Common myeloid progenitor, CD34-positive (primary cell): Measurements from ENCODE around the gene ELK3.

Source experiments
- CTCF ChIA-PET: fragments of 350-600 bp; sonication (Branson Sonifier 250); formaldehyde crosslinking; loops from one replicate; lab custom pipeline; 2021; ENCODE audit warnings: antibody characterized with exemption; lab: Charles Lee
- POLR2A ChIA-PET: fragments of 350-600 bp; sonication (Branson Sonifier 250); formaldehyde crosslinking; loops from one replicate; lab custom pipeline; 2021; ENCODE audit warnings: antibody characterized with exemption; lab: Charles Lee
- DNase-seq, 3 donors: peaks; one replicate each; pipeline versions ENCODE4 v3.0.0 to v3.0.0-alpha.2; 2013
- H3K27ac ChIP-seq, 2 experiments: 1 replicate in 1 of 2; 2 replicates in 1 of 2; pipeline ENCODE4 v1.7.0; 2013; ENCODE audit warnings: inconsistent platforms in 2 of 2, low read length in 2 of 2, mild to moderate bottlenecking in 2 of 2, low read depth in 1 of 2, moderate library complexity in 1 of 2; ENCODE audit not compliant: severe bottlenecking in 2 of 2, insufficient read depth in 1 of 2, poor library complexity in 1 of 2
- H3K27me3 ChIP-seq, 5 experiments: replicated peaks in 2 of 5; 1 replicate in 3 of 5; 2 replicates in 2 of 5; pipeline versions ENCODE4 v1.6.1 to v1.7.0; 2013; ENCODE audit warnings: low read length in 4 of 5, mild to moderate bottlenecking in 2 of 5, moderate library complexity in 2 of 5, inconsistent platforms in 1 of 5; ENCODE audit not compliant: insufficient read depth in 5 of 5, control insufficient read depth in 4 of 5
- H3K36me3 ChIP-seq, 4 experiments: 1 replicate in 2 of 4; 2 replicates in 2 of 4; pipeline versions ENCODE4 v1.6.1 to v1.7.0; 2013; ENCODE audit warnings: low read length in 3 of 4, control low read depth in 1 of 4, mild to moderate bottlenecking in 1 of 4; ENCODE audit not compliant: control insufficient read depth in 4 of 4, insufficient read depth in 4 of 4
- H3K4me1 ChIP-seq, 4 experiments: 1 replicate in 3 of 4; 2 replicates in 1 of 4; pipeline versions ENCODE4 v1.6.1 to v1.7.1; 2013; ENCODE audit warnings: low read length in 3 of 4, mild to moderate bottlenecking in 3 of 4, control low read depth in 1 of 4, inconsistent platforms in 1 of 4, moderate library complexity in 1 of 4; ENCODE audit not compliant: control insufficient read depth in 4 of 4, insufficient read depth in 4 of 4; ENCODE audit errors: control extremely low read depth in 1 of 4
- H3K4me3 ChIP-seq, 7 experiments: 1 replicate in 4 of 7; 2 replicates in 3 of 7; pipeline versions ENCODE4 v1.5.1 to v1.7.0; 2013; ENCODE audit warnings: mild to moderate bottlenecking in 7 of 7, low read length in 6 of 7, moderate library complexity in 6 of 7, inconsistent platforms in 2 of 7, low read depth in 2 of 7, control low read depth in 1 of 7; ENCODE audit not compliant: insufficient read depth in 4 of 7, control insufficient read depth in 1 of 7; ENCODE audit errors: extremely low read depth in 1 of 7
- H3K9me3 ChIP-seq, 5 experiments: 1 replicate in 4 of 5; 2 replicates in 1 of 5; pipeline versions ENCODE4 v1.6.1 to v1.7.1; 2013; ENCODE audit warnings: low read length in 4 of 5, mild to moderate bottlenecking in 2 of 5, inconsistent platforms in 1 of 5, low read depth in 1 of 5, moderate library complexity in 1 of 5; ENCODE audit not compliant: control insufficient read depth in 4 of 5, insufficient read depth in 2 of 5; ENCODE audit errors: control extremely low read depth in 1 of 5
- WGBS: methylation state at CpG from one replicate; pipeline ENCODE4 v1.1.5; 2013; ENCODE audit not compliant: insufficient coverage; 5-methylcytosine and 5-hydroxymethylcytosine counted together

Gene ELK3

GRCh38 chr12:96248136-96248931, 54.2 kb downstream of the ELK3 start:
- no peak overlapping the region for H3K4me3 ChIP-seq
- POLR2A ChIA-PET = no interaction called here
- no peaks in the 10 kb centered on the region for H3K9me3 ChIP-seq
- H3K27ac ChIP-seq = no peak overlapping the region
- CTCF ChIA-PET = interaction anchor here (1.0 to 3.1 kb wide), 3 partner anchors 8 to 160 kb away, joined by 3 to 10 read pairs (median 7); no protein-coding TSS in a partner anchor
- peaks cover 0 to 16% (median 0%) of the 10 kb centered on the region in 4 experiments for H3K4me1 ChIP-seq
- peaks cover 2 to 71% (median 53%) of the 10 kb centered on the region in 4 experiments for H3K36me3 ChIP-seq
- H3K27me3 ChIP-seq = no peaks in the 10 kb centered on the region
- 96% methylated on average over 16 of the region's 17 CpGs for WGBS
- DNase-seq = no peak

GRCh38 chr12:96249196-96250118, 55.3 kb downstream of the ELK3 start:
- DNase-seq = no peak

GRCh38 chr12:96250119-96250685, 56.0 kb downstream of the ELK3 start:
- no peaks in the 10 kb centered on the region for H3K27me3 ChIP-seq
- DNase-seq = no peak
- H3K9me3 ChIP-seq = no peaks in the 10 kb centered on the region
- H3K36me3 ChIP-seq = peaks cover 8 to 75% (median 57%) of the 10 kb centered on the region in 4 experiments
- no peak overlapping the region for H3K4me3 ChIP-seq
- CTCF ChIA-PET = interaction anchor here (1.0 to 1.8 kb wide), 4 partner anchors 10 to 29 kb away, joined by 3 to 7 read pairs (median 3); no protein-coding TSS in a partner anchor
- WGBS = 83% methylated on average over 1 of the region's 7 CpGs
- H3K4me1 ChIP-seq = peaks cover 0 to 16% (median 0%) of the 10 kb centered on the region in 4 experiments
- H3K27ac ChIP-seq = no peak overlapping the region
- POLR2A ChIA-PET = no interaction called here

More at GRCh38 chr12:96249196-96250118, 55.3 kb downstream of the ELK3 start:
- Histone ChIP-seq H3K36me3 (peaks cover 4 to 74% (median 56%) of the 10 kb centered on the region in 4 experiments), H3K4me3 (no peak overlapping the region), H3K27ac (no peak overlapping the region), H3K4me1 (peaks cover 0 to 16% (median 0%) of the 10 kb centered on the region in 4 experiments), H3K9me3 (no peaks in the 10 kb centered on the region), H3K27me3 (no peaks in the 10 kb centered on the region)
- ChIA-PET CTCF (interaction anchor here (1.0 to 3.1 kb wide), 5 partner anchors 9 to 30 kb away, joined by 3 to 10 read pairs (median 3); no protein-coding TSS in a partner anchor), POLR2A (no interaction called here)
- WGBS = 75% methylated on average over 14 of the region's 16 CpGs

- Histone ChIP-seq H3K4me1 (peaks cover 0 to 6% (median 0%) of the 10 kb centered on the region in 4 experiments), H3K36me3 (peaks cover 12 to 70% (median 42%) of the 10 kb centered on the region in 4 experiments)
- DNase-seq = no peak
Observed at GRCh38 chr12:96255077-96255476, 60.9 kb downstream of the ELK3 start.

GRCh38 chr12:96256672-96257361, 62.6 kb downstream of the ELK3 start:
- POLR2A ChIA-PET = no interaction called here
- WGBS = 84% methylated on average over 5 of the region's 7 CpGs
- DNase-seq = no peak
- CTCF ChIA-PET = interaction anchor here (0.7 to 3.1 kb wide), 4 partner anchors 10 to 256 kb away, joined by 3 to 13 read pairs (median 4); no protein-coding TSS in a partner anchor
- no peaks in the 10 kb centered on the region for H3K27me3 ChIP-seq
- H3K9me3 ChIP-seq = no peaks in the 10 kb centered on the region
- no peak overlapping the region for H3K4me3 ChIP-seq
- H3K36me3 ChIP-seq = peaks cover 24 to 70% (median 41%) of the 10 kb centered on the region in 4 experiments
- no peaks in the 10 kb centered on the region for H3K4me1 ChIP-seq
- H3K27ac ChIP-seq = no peak overlapping the region

More at GRCh38 chr12:96255077-96255476, 60.9 kb downstream of the ELK3 start:
- Histone ChIP-seq H3K4me3 (no peak overlapping the region), H3K27ac (no peak overlapping the region), H3K27me3 (no peaks in the 10 kb centered on the region), H3K9me3 (no peaks in the 10 kb centered on the region)
- ChIA-PET CTCF (interaction anchor here (0.9 to 2.0 kb wide), 3 partner anchors 9 to 17 kb away, joined by 3 to 8 read pairs (median 3); no protein-coding TSS in a partner anchor), POLR2A (no interaction called here)
- WGBS = 93% methylated on average over 8 of the region's 8 CpGs

- H3K4me1 ChIP-seq = no peaks in the 10 kb centered on the region
- H3K27ac ChIP-seq = no peak overlapping the region
- H3K4me3 ChIP-seq = no peak overlapping the region
- no peaks in the 10 kb centered on the region for H3K9me3 ChIP-seq
- ChIA-PET CTCF (interaction anchor here (0.7 to 3.1 kb wide), 6 partner anchors 9 to 255 kb away, joined by 3 to 13 read pairs (median 3); no protein-coding TSS in a partner anchor), POLR2A (interaction anchor here (0.5 kb wide), 2 partner anchors 11 to 25 kb away, joined by 3 read pairs; no protein-coding TSS in a partner anchor)
- no peak for DNase-seq
- H3K36me3 ChIP-seq = peaks cover 26 to 72% (median 39%) of the 10 kb centered on the region in 4 experiments
- no CpG with 5 or more reads among the region's 2 CpGs for WGBS
- H3K27me3 ChIP-seq = no peaks in the 10 kb centered on the region
Observed at GRCh38 chr12:96257550-96258103, 63.5 kb downstream of the ELK3 start.
